ENCODE data around the gene FBXW8. TPM values are rescaled to one million over a fixed set of nuclear protein-coding genes. Genes with fewer than 3 reads are reported as not detected.

FBXW8 gene
- total RNA-seq, 1 donor from 2014 or later = 13.8 TPM

- Histone ChIP-seq H3K36me3 (peaks cover 0 to 39% of the 10 kb centered on the region in 2 donors), H3K27me3 (no peaks in the 10 kb centered on the region), H3K4me3 (no peak overlapping the region), H3K9me3 (no peaks in the 10 kb centered on the region), H3K27ac (no peak overlapping the region), H3K4me1 (peaks cover under 1% of the 10 kb centered on the region)
- TF ChIP-seq POLR2AphosphoS5 (IDR thresholded peaks at IDR 0.05; ENCODE audit: insufficient read depth in 1 of 2, low read depth in 1 of 2) = no peak
- no peak for TF ChIP-seq POLR2A (IDR thresholded peaks at IDR 0.05)
- no peak for TF ChIP-seq CTCF (IDR thresholded peaks at IDR 0.05)
- intact Hi-C loops (cut with DNase I) = loop anchor here (10.0 kb wide), 1 partner anchor 117 kb away; no protein-coding TSS in a partner anchor
- DNase-seq (ENCODE audit: extremely low spot score in 2 of 2) = no peak
These were observed 116.7 kb downstream of the FBXW8 start for GRCh38 chr12:117027251-117028086.

- DNase-seq (ENCODE audit: extremely low spot score in 2 of 2) = no peak
- Histone ChIP-seq H3K27me3 (no peaks in the 10 kb centered on the region), H3K36me3 (peaks cover 0 to 39% of the 10 kb centered on the region in 2 donors), H3K9me3 (no peaks in the 10 kb centered on the region), H3K4me1 (peaks cover 8% of the 10 kb centered on the region), H3K4me3 (no peak overlapping the region), H3K27ac (no peak overlapping the region)
- intact Hi-C loops (cut with DNase I) = loop anchor here (10.0 kb wide), 1 partner anchor 117 kb away; no protein-coding TSS in a partner anchor
- TF ChIP-seq CTCF (IDR thresholded peaks at IDR 0.05) (no peak), POLR2A (IDR thresholded peaks at IDR 0.05) (no peak), POLR2AphosphoS5 (IDR thresholded peaks at IDR 0.05; ENCODE audit: insufficient read depth in 1 of 2, low read depth in 1 of 2) (no peak)
These were observed 117.5 kb downstream of the FBXW8 start for GRCh38 chr12:117028254-117028653.

DNA sequence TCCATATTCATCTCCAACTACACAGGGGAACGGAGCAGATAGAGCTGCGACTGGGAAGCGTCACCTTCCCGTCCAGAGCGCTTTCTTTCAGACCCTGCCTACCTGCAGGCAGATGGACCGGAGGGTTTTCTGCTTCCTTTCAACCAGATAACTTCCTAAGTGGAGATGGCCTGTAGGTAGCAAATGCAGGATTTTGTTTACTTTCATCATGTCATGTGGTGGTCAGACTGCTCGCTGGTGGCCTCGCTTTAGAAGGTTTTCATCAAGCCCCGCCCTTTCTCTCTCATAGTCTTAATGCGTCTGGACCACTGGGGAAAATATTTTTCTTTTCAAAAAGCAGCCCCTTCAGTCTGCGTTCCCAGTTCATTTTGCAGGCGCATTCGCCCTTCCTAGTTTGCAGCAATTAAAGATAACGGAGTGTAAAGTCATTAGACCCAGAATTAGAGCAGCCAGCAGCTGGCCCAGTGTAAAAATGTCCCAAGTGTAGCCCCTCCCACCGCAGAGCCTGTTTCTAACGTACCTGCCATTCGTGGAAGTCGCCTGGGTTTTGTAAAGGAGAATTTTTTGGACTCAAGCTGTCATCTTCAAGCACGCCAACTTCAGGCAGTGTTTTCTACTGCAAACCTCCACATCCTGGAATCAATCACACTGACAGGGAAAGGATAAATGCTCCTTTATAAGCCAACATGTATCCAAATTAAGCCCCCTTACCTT is 119.6 kb downstream of the FBXW8 start:
- no peak for DNase-seq (ENCODE audit: extremely low spot score in 2 of 2)
- Histone ChIP-seq H3K27ac (no peak overlapping the region), H3K27me3 (no peaks in the 10 kb centered on the region), H3K9me3 (no peaks in the 10 kb centered on the region), H3K4me1 (peaks cover 18% of the 10 kb centered on the region), H3K36me3 (peaks cover 0 to 22% of the 10 kb centered on the region in 2 donors), H3K4me3 (no peak overlapping the region)
- intact Hi-C loops (cut with DNase I) = no loop called here
- no peak for TF ChIP-seq CTCF (IDR thresholded peaks at IDR 0.05)
- no peak for TF ChIP-seq POLR2A (IDR thresholded peaks at IDR 0.05)
- no peak for TF ChIP-seq POLR2AphosphoS5 (IDR thresholded peaks at IDR 0.05; ENCODE audit: insufficient read depth in 1 of 2, low read depth in 1 of 2)

DNA sequence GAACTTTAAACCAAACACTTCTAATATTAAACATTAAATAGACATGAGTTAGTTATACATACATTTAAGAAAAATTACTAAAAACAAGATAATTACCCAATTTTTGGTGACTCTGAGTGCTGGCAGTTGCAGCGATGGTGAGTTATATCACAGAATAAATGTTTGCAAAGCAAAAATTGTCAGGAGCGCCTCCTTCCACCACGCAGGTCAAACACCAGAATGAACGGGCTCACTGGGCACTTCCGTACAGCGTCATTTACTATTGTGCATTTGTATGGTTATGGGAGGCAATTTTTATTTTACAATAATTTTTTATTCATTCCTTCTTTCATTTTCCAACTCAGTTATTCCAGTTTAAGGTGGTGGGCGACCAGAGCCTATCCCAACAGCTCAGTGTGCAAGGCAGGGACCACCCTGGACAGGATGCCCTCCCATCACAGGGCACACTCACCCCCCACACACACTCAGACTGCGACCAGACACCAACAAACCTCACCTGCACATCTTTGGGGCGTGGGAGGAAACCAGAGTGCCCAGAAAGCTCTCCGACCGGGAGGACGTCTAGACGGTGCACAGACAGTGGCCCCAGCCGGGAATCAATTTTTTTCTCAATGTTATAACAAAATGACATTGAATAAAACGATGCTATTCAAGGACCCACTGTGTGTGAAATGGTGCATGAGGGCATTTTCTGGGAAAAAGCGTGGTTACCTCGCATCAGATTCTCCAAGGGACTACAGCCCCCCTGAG is 121.3 kb downstream of the FBXW8 start:
- intact Hi-C loops (cut with DNase I) = no loop called here
- no peak overlapping the region for H3K27ac ChIP-seq
- no peak for DNase-seq (ENCODE audit: extremely low spot score in 2 of 2)
- peaks cover 18% of the 10 kb centered on the region for H3K4me1 ChIP-seq
- TF ChIP-seq POLR2AphosphoS5 (IDR thresholded peaks at IDR 0.05; ENCODE audit: insufficient read depth in 1 of 2, low read depth in 1 of 2) = no peak
- no peak for TF ChIP-seq CTCF (IDR thresholded peaks at IDR 0.05)
- TF ChIP-seq POLR2A (IDR thresholded peaks at IDR 0.05) = no peak
- no peaks in the 10 kb centered on the region for H3K9me3 ChIP-seq
- no peaks in the 10 kb centered on the region for H3K27me3 ChIP-seq
- H3K4me3 ChIP-seq = no peak overlapping the region
- peaks cover 0 to 18% of the 10 kb centered on the region in 2 donors for H3K36me3 ChIP-seq

Data from vagina (tissue), 2 donors.